ENCODE data around the gene LUZP2. TPM values are rescaled to one million over a fixed set of nuclear protein-coding genes. Genes with fewer than 3 reads are reported as not detected.

Gene LUZP2
- total RNA-seq, 1 donor from 2014 or later = 0.96 TPM

DNA sequence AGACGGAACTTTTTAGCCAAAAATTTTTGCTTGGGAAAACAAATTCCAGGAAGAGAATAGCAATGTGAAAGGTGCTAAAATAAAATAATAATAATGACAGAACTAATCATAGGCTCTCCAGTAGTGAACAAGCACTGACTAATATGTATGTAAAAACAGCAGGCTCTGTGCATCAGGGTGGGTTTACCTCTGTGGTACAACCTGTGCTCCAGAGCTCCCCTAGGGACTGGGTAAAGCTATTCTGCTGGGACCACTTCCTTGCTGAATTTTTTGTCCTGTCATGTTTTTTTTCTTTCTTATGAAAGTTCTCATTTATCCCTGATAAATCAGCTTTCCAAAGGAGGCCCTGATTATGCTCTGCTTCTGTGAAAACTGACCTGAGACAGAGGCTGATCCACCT is 18.8 kb downstream of the LUZP2 start:
- Mint-ChIP-seq H3K27ac (ENCODE audit: unreplicated experiment) (no peak overlapping the region), H3K36me3 (ENCODE audit: unreplicated experiment) (no peaks in the 10 kb centered on the region), H3K27me3 (ENCODE audit: unreplicated experiment) (no peaks in the 10 kb centered on the region), H3K4me3 (ENCODE audit: unreplicated experiment) (no peak overlapping the region), H3K4me1 (ENCODE audit: low read depth, unreplicated experiment) (no peaks in the 10 kb centered on the region), H3K9me3 (ENCODE audit: unreplicated experiment) (no peaks in the 10 kb centered on the region)
- TF ChIP-seq, protein P1, sequence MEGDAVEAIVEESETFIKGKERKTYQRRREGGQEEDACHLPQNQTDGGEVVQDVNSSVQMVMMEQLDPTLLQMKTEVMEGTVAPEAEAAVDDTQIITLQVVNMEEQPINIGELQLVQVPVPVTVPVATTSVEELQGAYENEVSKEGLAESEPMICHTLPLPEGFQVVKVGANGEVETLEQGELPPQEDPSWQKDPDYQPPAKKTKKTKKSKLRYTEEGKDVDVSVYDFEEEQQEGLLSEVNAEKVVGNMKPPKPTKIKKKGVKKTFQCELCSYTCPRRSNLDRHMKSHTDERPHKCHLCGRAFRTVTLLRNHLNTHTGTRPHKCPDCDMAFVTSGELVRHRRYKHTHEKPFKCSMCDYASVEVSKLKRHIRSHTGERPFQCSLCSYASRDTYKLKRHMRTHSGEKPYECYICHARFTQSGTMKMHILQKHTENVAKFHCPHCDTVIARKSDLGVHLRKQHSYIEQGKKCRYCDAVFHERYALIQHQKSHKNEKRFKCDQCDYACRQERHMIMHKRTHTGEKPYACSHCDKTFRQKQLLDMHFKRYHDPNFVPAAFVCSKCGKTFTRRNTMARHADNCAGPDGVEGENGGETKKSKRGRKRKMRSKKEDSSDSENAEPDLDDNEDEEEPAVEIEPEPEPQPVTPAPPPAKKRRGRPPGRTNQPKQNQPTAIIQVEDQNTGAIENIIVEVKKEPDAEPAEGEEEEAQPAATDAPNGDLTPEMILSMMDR (IDR thresholded peaks at IDR 0.05; ENCODE audit: partially characterized antibody, unreplicated experiment) = no peak
- no peak for DNase-seq

DNA sequence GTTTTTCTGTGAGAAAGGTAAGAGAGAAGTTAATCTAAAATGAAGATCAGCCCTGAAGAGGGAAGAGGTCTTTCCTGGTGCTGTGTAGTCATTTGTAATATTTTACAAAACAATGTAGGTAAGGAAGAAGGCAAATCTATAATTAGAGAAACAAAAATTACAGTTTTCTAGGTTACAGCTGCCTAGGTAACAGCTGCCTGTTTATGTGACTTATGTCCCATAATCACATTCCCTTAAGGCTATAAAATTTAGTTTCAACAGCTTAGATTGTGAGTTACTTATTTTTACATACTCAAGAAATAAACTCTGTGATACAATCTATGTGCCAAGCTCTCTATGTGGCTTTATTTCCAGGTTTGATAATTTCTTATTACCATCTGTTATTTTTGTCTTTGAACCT is 19.8 kb downstream of the LUZP2 start:
- Mint-ChIP-seq H3K4me1 (ENCODE audit: low read depth, unreplicated experiment) (no peaks in the 10 kb centered on the region), H3K27ac (ENCODE audit: unreplicated experiment) (no peak overlapping the region), H3K4me3 (ENCODE audit: unreplicated experiment) (no peak overlapping the region), H3K36me3 (ENCODE audit: unreplicated experiment) (no peaks in the 10 kb centered on the region), H3K27me3 (ENCODE audit: unreplicated experiment) (no peaks in the 10 kb centered on the region), H3K9me3 (ENCODE audit: unreplicated experiment) (no peaks in the 10 kb centered on the region)
- no peak for DNase-seq
- TF ChIP-seq, protein P1 (IDR thresholded peaks at IDR 0.05; ENCODE audit: partially characterized antibody, unreplicated experiment) = no peak

DNA sequence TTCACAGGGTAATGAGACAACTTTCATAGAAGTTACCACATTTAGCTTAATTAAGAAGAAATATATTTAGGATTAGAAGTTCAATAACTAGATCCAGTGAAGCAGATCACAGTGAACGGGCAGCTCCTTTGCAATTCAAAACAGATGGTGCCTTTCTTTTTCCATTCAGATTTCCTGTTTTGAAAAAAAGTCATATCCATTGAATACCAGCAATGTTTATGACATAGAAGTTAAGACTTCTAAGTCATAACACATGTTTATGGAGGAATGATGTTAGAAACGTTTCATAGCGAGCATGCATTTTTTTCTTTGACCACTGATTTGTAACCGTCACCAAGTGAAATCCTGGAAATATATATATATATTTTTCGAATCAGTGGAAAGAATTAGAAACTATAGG is 24.7 kb downstream of the LUZP2 start:
- TF ChIP-seq, protein P1 (IDR thresholded peaks at IDR 0.05; ENCODE audit: partially characterized antibody, unreplicated experiment) = no peak
- Mint-ChIP-seq H3K27ac (ENCODE audit: unreplicated experiment) (no peak overlapping the region), H3K4me3 (ENCODE audit: unreplicated experiment) (no peak overlapping the region), H3K36me3 (ENCODE audit: unreplicated experiment) (no peaks in the 10 kb centered on the region), H3K9me3 (ENCODE audit: unreplicated experiment) (no peaks in the 10 kb centered on the region), H3K27me3 (ENCODE audit: unreplicated experiment) (no peaks in the 10 kb centered on the region), H3K4me1 (ENCODE audit: low read depth, unreplicated experiment) (no peaks in the 10 kb centered on the region)
- no peak for DNase-seq

DNA sequence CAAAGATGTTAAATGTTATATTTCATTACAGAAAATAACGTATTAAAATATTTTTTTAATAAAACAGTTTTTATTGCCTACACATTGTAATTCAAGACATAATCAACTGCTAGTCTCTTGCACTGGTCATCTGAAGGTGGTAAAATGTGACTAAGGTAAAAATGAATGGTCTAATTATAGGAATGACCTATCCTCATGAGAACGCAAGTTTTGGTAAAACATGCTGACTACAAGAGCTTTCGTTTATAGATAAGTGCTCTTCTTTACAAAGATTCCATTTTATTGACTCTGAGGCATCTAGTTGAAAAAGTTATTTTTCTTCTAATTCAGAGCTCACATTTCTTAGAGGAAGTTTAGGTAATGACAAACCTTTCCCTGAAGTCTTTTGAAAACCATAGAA is 27.3 kb downstream of the LUZP2 start:
- TF ChIP-seq, protein P1 (IDR thresholded peaks at IDR 0.05; ENCODE audit: partially characterized antibody, unreplicated experiment) = no peak
- Mint-ChIP-seq H3K9me3 (ENCODE audit: unreplicated experiment) (no peaks in the 10 kb centered on the region), H3K36me3 (ENCODE audit: unreplicated experiment) (no peaks in the 10 kb centered on the region), H3K27me3 (ENCODE audit: unreplicated experiment) (no peaks in the 10 kb centered on the region), H3K4me3 (ENCODE audit: unreplicated experiment) (no peak overlapping the region), H3K27ac (ENCODE audit: unreplicated experiment) (no peak overlapping the region), H3K4me1 (ENCODE audit: low read depth, unreplicated experiment) (no peaks in the 10 kb centered on the region)
- DNase-seq = no peak

DNA sequence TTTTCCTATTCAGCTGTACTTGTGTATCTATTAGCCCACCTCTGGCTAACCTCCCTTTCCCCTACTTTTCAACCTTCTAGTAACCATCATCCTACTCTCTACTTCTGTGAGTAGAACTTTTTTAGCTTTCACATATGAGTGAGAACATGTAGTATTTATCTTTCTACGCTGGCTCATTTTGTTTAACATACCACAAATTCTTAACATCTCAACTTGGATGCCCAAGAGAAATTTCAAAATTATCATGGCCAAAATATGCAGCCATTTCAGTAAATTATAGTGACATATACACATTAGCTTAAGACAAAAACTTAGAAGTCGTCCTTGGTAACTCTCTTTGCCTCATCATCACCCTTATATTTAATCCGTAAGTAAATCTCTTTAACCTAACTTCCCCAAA is 34.7 kb downstream of the LUZP2 start:
- Mint-ChIP-seq H3K4me1 (ENCODE audit: low read depth, unreplicated experiment) (no peaks in the 10 kb centered on the region), H3K4me3 (ENCODE audit: unreplicated experiment) (no peak overlapping the region), H3K9me3 (ENCODE audit: unreplicated experiment) (no peaks in the 10 kb centered on the region), H3K36me3 (ENCODE audit: unreplicated experiment) (no peaks in the 10 kb centered on the region), H3K27me3 (ENCODE audit: unreplicated experiment) (no peaks in the 10 kb centered on the region), H3K27ac (ENCODE audit: unreplicated experiment) (no peak overlapping the region)
- DNase-seq = no peak
- TF ChIP-seq, protein P1 (IDR thresholded peaks at IDR 0.05; ENCODE audit: partially characterized antibody, unreplicated experiment) = no peak
